OCI-LY1 (cell line): ENCODE measurements around the gene TMEM164.

Experiments
- H2AFZ ChIP-seq: fragments of 200-600 bp; sonication (generic), shearing (Covaris generic); 2 replicates; pipeline ENCODE4 v1.6.0; 2014; ENCODE audit warnings: antibody characterized with exemption, mild to moderate bottlenecking, low read length
- H3F3A ChIP-seq: fragments of 200-600 bp; sonication (generic), shearing (Covaris generic); 2 replicates; pipeline ENCODE4 v1.6.0; 2014; ENCODE audit warnings: mild to moderate bottlenecking, antibody characterized with exemption, low read length, moderate library complexity; ENCODE audit not compliant: insufficient read depth
- H3K27ac ChIP-seq: fragments of 200-600 bp; sonication (generic); 2 replicates; pipeline ENCODE4 v1.5.1; 2014; ENCODE audit warnings: low read length, mixed run types, mild to moderate bottlenecking, low read depth; ENCODE audit not compliant: poor library complexity, severe bottlenecking
- H3K27me3 ChIP-seq: fragments of 200-600 bp; sonication (generic); 2 replicates; pipeline ENCODE4 v1.6.0; 2014; ENCODE audit warnings: antibody characterized with exemption, mild to moderate bottlenecking, low read length, moderate library complexity; ENCODE audit not compliant: insufficient read depth
- H3K36me3 ChIP-seq: fragments of 200-600 bp; sonication (generic); 2 replicates; pipeline ENCODE4 v1.6.1; 2014; ENCODE audit warnings: mild to moderate bottlenecking, antibody characterized with exemption, low read length, moderate library complexity, mixed read lengths; ENCODE audit not compliant: insufficient read depth
- H3K4me1 ChIP-seq: fragments of 200-600 bp; sonication (generic); 2 replicates; pipeline ENCODE4 v1.5.1; 2014; ENCODE audit warnings: mild to moderate bottlenecking, low read length, moderate library complexity; ENCODE audit not compliant: insufficient read depth, severe bottlenecking
- H3K4me2 ChIP-seq: fragments of 200-600 bp; sonication (generic), shearing (Covaris generic); 2 replicates; pipeline ENCODE4 v1.6.1; 2014; ENCODE audit warnings: low read length
- H3K4me3 ChIP-seq: fragments of 200-600 bp; sonication (generic); 2 replicates; pipeline ENCODE4 v1.5.1; 2014; ENCODE audit warnings: low read length, low read depth, mild to moderate bottlenecking, mixed read lengths; ENCODE audit not compliant: poor library complexity, severe bottlenecking
- H3K79me2 ChIP-seq: fragments of 200-600 bp; shearing (Covaris generic); 2 replicates; pipeline ENCODE4 v1.6.1; 2016; ENCODE audit warnings: mixed run types, low read length, mixed read lengths; ENCODE audit not compliant: insufficient read depth
- H3K9ac ChIP-seq: fragments of 200-600 bp; sonication (generic), shearing (Covaris generic); 2 replicates; pipeline ENCODE4 v1.6.1; 2014; ENCODE audit warnings: mild to moderate bottlenecking, low read length, mixed read lengths
- H3K9me2 ChIP-seq: fragments of 200-600 bp; sonication (generic), shearing (Covaris generic); 2 replicates; pipeline ENCODE4 v1.6.1; 2014; ENCODE audit warnings: low read depth, mild to moderate bottlenecking, low read length, mixed read lengths
- H3K9me3 ChIP-seq: fragments of 200-600 bp; shearing (Covaris generic); 2 replicates; pipeline ENCODE4 v1.6.1; 2014; ENCODE audit warnings: low read length, mixed read lengths
- H4K20me1 ChIP-seq: fragments of 200-600 bp; sonication (generic), shearing (Covaris generic); 2 replicates; pipeline ENCODE4 v1.6.0; 2016; ENCODE audit warnings: mild to moderate bottlenecking, low read length; ENCODE audit not compliant: insufficient read depth
- CTCF ChIP-seq: fragments of 200-600 bp; sonication (generic), shearing (Covaris generic); IDR thresholded peaks from 2 replicates; pipeline ENCODE4 v1.5.1; 2017; ENCODE audit warnings: mild to moderate bottlenecking, antibody characterized with exemption, low read length, moderate library complexity, mixed read lengths
- EZH2 ChIP-seq: fragments of 200-600 bp; sonication (generic), shearing (Covaris generic); IDR thresholded peaks from 2 replicates; pipeline ENCODE4 v1.8.0; 2017; ENCODE audit warnings: borderline replicate concordance, mixed run types, mild to moderate bottlenecking, antibody characterized with exemption, low read length, moderate library complexity, mixed read lengths

TMEM164 gene

GRCh38 chrX:110038900-110039299 is 36.0 kb downstream of the TMEM164 start:
- no peak overlapping the region for H3K4me3 ChIP-seq
- no peaks in the 10 kb centered on the region for H3K79me2 ChIP-seq
- no peaks in the 10 kb centered on the region for H3K9me3 ChIP-seq
- H3K27ac ChIP-seq = no peak overlapping the region
- no peaks in the 10 kb centered on the region for H3K4me1 ChIP-seq
- H3K27me3 ChIP-seq = no peaks in the 10 kb centered on the region
- no peaks in the 10 kb centered on the region for H3K9me2 ChIP-seq
- H3K4me2 ChIP-seq = no peak overlapping the region
- no peaks in the 10 kb centered on the region for H3F3A ChIP-seq
- H3K36me3 ChIP-seq = no peaks in the 10 kb centered on the region
- H2AFZ ChIP-seq = no peak overlapping the region
- H3K9ac ChIP-seq = no peak overlapping the region
- TF ChIP-seq EZH2 = no peak
- no peak for TF ChIP-seq CTCF
- no peaks in the 10 kb centered on the region for H4K20me1 ChIP-seq

- Histone ChIP-seq H4K20me1 (no peaks in the 10 kb centered on the region), H3K9me3 (no peaks in the 10 kb centered on the region), H3F3A (no peaks in the 10 kb centered on the region), H3K27ac (no peak overlapping the region), H3K4me3 (no peak overlapping the region), H3K9me2 (no peaks in the 10 kb centered on the region), H3K4me1 (no peaks in the 10 kb centered on the region), H3K36me3 (no peaks in the 10 kb centered on the region), H3K4me2 (no peak overlapping the region), H3K27me3 (no peaks in the 10 kb centered on the region), H2AFZ (no peak overlapping the region), H3K9ac (no peak overlapping the region), H3K79me2 (no peaks in the 10 kb centered on the region)
- TF ChIP-seq CTCF (no peak), EZH2 (no peak)
Measured at GRCh38 chrX:110041980-110042379, 39.1 kb downstream of the TMEM164 start.

GRCh38 chrX:110042496-110042895 is 39.6 kb downstream of the TMEM164 start:
- no peak for TF ChIP-seq EZH2
- TF ChIP-seq CTCF = no peak
- Histone ChIP-seq H3K27me3 (no peaks in the 10 kb centered on the region), H3K9me3 (no peaks in the 10 kb centered on the region), H3K4me3 (no peak overlapping the region), H3F3A (no peaks in the 10 kb centered on the region), H3K36me3 (no peaks in the 10 kb centered on the region), H3K27ac (no peak overlapping the region), H3K79me2 (no peaks in the 10 kb centered on the region), H2AFZ (no peak overlapping the region), H3K9me2 (no peaks in the 10 kb centered on the region), H3K9ac (no peak overlapping the region), H3K4me1 (no peaks in the 10 kb centered on the region), H3K4me2 (no peak overlapping the region), H4K20me1 (no peaks in the 10 kb centered on the region)
